DLD1 (cell line): ENCODE measurements around the gene AGAP2.
"Not testable (repeated sequence)": the region's sequence is repeated elsewhere in the genome, so short reads cannot be mapped to it uniquely, and the experiment has no call there.

Source experiments
- in situ Hi-C: cut with HindIII; loops from 2 replicates; pipeline ENCODE4 v1.10.0; 2017; ENCODE audit warnings: low sequenced_read_pairs

AGAP2 gene

GRCh38 chr12:57724936-57725740 lies 13.4 kb downstream of the AGAP2 start:
- in situ Hi-C loops: no loop called here

DNA sequence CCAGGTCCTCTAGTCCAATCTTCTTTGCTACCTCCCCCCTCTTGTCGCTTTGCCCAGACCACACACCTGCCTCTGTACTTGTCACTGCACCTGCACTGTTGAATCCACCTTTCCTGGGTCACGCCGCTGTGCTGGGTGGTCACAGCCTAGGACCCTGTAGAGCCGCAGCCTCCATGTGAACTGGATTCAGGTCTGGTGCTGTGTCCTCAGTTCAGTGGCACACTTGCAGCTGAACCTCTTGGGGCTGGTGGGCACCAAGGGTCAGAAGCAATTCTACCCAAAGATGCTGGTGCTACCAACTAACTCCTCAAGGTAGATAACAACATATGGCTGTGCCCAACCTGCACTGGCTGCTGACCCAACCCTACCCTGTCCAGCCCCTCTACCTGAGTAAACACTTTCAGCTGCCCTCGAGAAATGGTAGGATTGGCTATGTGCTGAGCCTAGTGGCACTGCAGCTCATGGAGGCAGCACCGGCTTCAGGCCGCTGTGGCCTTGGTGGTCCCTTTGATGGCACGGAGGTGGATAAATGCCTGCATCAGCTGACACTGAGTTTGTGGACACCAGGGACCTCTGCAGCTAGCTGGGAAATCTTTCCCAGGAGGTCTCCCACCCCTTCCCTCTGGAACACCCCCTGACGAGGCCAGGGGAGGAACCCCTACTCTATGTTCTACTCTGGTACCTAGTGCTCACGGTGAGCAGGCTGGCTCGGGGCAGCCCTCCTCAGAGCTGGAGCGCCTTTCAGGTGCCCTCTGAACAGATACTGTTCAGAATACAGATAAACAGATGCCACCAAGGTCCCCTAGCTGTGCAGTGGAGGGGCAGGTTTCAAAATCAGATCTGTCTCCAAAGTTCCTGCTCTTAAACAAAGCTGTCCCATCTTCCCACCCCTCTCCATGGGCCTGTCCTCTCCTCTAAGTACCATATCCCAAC lies 14.3 kb downstream of the AGAP2 start:
- in situ Hi-C loops: no loop called here

GRCh38 chr12:57723630-57723962 lies 14.9 kb downstream of the AGAP2 start:
- in situ Hi-C loops: no loop called here

DNA sequence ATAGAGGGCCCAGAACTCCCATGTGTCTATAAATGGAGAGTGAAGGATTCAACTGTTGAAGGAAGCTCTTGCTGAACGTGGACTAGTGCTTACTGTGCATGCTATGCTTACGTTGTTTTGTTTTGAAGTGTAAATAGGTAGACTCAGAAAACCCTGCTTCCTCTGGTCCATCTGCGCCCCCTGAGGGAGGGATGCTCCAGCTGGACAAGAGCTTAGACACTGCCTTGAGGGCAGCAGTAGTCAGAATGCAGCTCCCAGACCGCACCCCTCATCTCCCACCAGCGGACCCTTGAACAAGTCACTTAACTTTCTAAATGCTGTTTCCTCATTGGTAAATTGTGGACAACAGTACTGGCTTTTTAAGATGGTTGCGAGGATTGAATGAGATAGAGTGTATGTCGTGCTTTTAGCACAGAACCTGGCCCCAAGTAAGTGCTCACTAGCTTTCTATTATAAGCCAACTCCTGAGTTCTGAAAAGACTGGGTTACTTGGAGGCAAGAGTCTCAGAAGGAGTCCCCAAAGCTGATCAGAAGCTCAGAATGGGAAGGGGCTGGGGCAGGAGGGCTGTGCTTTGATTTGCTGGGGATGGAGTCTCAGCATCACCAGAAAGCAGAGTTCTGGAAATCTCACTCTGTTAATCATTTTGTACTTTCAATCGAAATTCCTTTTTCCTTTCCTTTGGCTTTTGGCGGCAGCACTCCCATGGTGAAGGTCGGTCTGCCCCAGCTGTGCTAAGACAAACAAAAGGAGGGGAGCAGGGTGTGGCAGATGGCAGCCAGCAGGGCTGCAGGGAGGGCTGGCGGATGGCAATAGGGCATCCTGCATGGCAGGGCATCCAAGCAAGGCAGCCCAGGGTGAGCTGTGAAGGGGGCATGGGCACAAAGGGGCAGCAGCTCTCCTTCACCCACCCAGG lies 15.6 kb downstream of the AGAP2 start:
- in situ Hi-C loops: no loop called here

DNA sequence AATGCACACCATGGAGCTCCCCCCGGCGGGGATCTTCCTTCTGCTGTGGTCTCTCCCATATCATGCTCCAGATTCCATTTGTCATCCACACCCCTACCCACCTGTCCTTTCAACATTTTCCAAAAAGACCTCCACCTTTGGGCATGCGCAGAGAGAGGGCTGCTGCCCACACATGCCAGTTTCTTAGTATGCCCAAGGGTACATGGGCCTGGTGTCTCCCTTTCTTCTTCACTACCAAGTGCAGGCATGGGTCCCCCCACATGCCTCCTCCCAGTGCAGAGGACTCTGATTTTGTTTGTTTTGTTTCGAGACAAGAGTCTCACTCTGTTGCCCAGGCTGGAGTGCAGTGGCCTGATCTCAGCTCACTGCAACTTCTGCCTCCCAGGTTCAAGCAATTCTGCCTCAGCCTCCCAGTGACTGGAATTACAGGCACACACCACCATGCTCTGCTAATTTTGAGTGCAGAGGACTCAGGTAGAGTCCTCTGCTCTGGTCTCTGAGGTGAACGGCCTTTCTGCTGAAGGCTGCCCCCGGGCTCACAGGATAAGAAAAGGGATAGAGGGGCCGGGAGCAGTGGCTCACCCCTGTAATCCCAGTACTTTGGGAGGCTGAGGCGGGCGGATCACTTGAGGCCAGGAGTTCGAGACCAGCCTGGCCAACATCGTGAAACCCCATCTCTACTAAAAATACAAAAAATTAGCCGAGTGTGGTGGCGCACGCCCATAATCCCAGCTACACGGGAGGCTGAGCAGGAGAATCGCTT lies 16.5 kb downstream of the AGAP2 start:
- in situ Hi-C loops: not testable (repeated sequence)

GRCh38 chr12:57720606-57721595 lies 17.6 kb downstream of the AGAP2 start:
- in situ Hi-C loops: no loop called here

DNA sequence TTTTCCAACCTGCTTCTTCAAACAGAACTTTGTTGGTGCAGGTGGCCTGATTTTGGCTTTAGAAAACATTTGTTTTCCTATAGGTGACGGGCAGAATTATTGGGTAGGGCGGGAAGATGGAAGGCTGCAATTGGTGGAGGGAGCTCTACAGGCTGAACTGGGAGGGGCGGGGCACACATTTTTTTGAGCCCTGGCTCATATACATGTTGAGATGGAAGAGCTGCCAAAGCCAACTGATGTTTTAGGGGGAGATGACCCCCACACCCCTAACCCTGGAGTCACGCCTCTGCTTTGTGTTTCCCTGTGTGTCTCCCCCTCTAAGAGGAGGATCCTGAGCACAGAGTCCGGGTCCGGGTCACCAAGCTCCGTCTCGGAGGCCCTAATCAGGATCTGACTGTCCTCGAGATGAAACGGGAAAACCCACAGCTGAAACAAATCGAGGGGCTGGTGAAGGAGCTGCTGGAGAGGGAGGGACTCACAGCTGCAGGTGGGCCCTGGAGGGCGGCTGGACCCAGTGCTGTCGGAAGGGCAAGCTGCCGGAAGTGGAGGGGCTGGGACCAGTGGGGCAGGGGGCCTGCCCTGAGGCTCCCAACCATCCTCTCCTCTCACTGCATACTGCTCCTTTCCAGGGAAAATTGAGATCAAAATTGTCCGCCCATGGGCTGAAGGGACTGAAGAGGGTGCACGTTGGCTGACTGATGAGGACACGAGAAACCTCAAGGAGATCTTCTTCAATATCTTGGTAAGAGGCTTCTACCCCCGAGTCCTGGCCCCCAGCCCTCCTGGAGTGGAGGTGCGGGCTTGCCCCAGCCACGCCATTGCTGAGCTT lies 18.6 kb downstream of the AGAP2 start:
- in situ Hi-C loops: no loop called here

GRCh38 chr12:57718641-57719528 lies 19.7 kb downstream of the AGAP2 start:
- in situ Hi-C loops: no loop called here

GRCh38 chr12:57717846-57718640 lies 20.5 kb downstream of the AGAP2 start:
- in situ Hi-C loops: no loop called here

DNA sequence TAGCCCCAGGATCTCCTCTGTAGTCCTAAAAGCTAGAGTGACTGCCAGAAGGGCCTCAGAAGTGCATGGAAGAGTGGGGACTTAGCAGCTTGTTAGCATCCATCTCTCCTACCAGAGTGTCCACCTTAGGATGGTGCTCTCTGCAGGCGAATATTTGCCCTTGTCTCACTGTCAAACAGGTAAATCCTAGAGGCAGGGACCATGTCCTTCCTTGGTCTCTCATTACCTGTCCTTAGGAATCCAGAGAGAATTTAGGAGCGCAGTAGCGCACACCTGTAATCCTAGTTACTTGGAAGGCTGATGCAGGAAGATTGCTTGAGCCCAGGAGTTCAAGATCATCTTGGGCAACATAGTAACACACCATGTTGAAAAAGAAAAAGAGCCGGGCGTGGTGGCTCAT lies 21.4 kb downstream of the AGAP2 start:
- in situ Hi-C loops: no loop called here

GRCh38 chr12:57716305-57716704 lies 22.2 kb downstream of the AGAP2 start:
- in situ Hi-C loops: no loop called here

GRCh38 chr12:57715786-57716185 lies 22.8 kb downstream of the AGAP2 start:
- in situ Hi-C loops: no loop called here

GRCh38 chr12:57715036-57715748 lies 23.4 kb downstream of the AGAP2 start:
- in situ Hi-C loops: not testable (repeated sequence)

- in situ Hi-C loops: no loop called here
Observed at GRCh38 chr12:57713209-57713608, 25.3 kb downstream of the AGAP2 start.

GRCh38 chr12:57712701-57713100 lies 25.8 kb downstream of the AGAP2 start:
- in situ Hi-C loops: no loop called here

DNA sequence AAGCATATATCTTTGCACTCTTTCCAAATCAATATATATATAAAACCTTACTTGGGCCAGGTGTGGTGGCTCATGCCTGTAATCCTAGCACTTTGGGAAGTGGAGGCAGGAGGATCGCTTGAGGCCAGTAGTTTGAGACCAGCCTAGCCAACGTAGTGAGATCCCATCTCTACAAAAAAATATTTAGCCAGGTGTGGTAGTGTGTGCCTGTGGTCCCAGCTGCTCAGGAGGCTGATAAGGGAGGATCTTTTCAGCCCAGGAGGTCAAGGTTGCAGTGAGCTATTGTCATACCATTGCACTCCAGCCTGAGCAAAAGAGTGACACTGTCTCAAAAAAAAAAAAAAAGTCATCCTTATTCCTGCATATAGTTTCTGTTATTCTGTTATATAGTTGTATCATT lies 30.2 kb downstream of the AGAP2 start:
- in situ Hi-C loops: no loop called here
